ENCODE data around the gene PRKACB. TPM values are rescaled to one million over a fixed set of nuclear protein-coding genes. Genes with fewer than 3 reads are reported as not detected.

The PRKACB gene
- total RNA-seq, 1 donor from 2014 or later: 34.4 TPM

DNA sequence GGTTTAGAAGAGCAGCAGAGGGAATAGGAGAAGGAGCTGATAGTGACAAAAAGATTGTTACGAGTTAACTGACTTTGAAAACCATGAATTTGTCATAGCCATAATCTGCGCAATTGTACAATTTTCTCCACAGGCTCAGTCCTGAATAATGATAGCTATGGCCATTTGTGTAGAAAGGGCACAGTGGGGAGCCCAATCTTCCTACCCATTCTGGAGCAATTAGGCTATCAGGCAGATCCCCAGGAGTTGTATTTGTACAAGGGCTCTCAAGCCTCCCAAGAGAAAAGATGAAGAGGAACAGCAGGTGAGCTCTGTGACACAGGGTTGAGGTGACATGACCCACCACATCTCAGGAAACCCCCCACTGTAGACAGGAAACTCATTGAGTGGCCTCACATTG, 115.3 kb downstream of the PRKACB start:
- Mint-ChIP-seq H3K4me3 (no peak overlapping the region), H3K27me3 (ENCODE audit: low read depth) (no peaks in the 10 kb centered on the region), H3K4me1 (peaks cover 6% of the 10 kb centered on the region), H3K27ac (ENCODE audit: unreplicated experiment) (no peak overlapping the region), H3K36me3 (ENCODE audit: low read depth) (no peaks in the 10 kb centered on the region), H3K9me3 (peaks cover 2% of the 10 kb centered on the region)
- TF ChIP-seq, protein P1, sequence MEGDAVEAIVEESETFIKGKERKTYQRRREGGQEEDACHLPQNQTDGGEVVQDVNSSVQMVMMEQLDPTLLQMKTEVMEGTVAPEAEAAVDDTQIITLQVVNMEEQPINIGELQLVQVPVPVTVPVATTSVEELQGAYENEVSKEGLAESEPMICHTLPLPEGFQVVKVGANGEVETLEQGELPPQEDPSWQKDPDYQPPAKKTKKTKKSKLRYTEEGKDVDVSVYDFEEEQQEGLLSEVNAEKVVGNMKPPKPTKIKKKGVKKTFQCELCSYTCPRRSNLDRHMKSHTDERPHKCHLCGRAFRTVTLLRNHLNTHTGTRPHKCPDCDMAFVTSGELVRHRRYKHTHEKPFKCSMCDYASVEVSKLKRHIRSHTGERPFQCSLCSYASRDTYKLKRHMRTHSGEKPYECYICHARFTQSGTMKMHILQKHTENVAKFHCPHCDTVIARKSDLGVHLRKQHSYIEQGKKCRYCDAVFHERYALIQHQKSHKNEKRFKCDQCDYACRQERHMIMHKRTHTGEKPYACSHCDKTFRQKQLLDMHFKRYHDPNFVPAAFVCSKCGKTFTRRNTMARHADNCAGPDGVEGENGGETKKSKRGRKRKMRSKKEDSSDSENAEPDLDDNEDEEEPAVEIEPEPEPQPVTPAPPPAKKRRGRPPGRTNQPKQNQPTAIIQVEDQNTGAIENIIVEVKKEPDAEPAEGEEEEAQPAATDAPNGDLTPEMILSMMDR (conservative IDR thresholded peaks at IDR 0.05): no peak
- DNase-seq (ENCODE audit: low read depth, low spot score): no peak

DNA sequence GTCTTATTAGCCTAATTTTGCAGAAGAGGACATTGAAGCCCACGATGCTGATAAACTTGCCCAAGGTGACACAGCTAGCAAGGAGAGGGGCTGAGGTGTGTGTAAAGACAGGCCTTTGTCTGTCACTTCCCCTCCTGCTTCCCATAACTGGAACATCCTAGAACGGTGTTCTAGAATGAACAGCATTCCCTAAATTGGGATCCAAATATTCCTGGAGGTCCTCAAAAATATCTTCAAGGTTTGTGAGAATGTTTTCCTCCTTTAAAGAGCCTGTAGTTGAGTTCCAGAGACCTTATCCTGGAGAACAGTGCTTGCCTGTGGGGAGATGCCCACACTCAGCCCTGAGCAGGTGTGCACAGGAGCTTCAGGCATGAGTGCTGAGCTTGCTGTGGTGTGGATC, 115.9 kb downstream of the PRKACB start:
- DNase-seq (ENCODE audit: low read depth, low spot score): no peak
- TF ChIP-seq, protein P1 (conservative IDR thresholded peaks at IDR 0.05): no peak
- Mint-ChIP-seq H3K27me3 (ENCODE audit: low read depth) (no peaks in the 10 kb centered on the region), H3K4me1 (no peaks in the 10 kb centered on the region), H3K4me3 (no peak overlapping the region), H3K9me3 (peaks cover 2% of the 10 kb centered on the region), H3K36me3 (ENCODE audit: low read depth) (no peaks in the 10 kb centered on the region), H3K27ac (ENCODE audit: unreplicated experiment) (no peak overlapping the region)

DNA sequence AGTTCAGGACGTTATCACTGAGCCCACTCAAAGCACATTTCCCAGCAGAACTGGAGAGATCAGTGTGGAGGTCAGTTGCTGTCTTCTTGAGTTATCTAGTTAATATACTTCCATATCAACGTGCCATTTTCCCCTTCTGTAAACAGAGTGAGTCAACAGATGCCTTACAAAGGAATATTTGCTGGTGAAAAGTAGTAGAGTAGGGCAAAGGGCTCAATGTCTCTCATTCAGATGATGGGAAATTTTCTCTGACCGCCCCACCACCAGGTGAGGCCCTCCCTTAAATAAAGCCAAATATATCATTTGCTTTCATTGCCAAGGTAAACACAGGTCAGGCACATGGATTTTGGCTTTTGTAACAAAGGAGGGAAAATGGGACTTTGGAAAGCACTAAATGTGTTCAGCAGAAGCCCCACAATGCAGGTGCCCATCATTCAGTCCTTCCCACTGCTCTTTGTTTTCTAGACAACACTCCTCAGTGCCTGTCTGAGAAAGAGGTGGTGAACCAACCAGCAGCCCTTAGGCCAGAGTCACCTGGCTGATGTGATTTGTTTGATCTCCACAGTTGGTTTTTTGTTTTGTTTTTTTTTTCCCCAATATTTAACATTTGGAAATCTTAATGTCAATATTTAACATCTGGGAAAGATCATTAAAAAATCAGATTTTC, 116.9 kb downstream of the PRKACB start:
- no peaks in the 10 kb centered on the region for H3K4me1 Mint-ChIP-seq
- no peaks in the 10 kb centered on the region for H3K27me3 Mint-ChIP-seq (ENCODE audit: low read depth)

DNA sequence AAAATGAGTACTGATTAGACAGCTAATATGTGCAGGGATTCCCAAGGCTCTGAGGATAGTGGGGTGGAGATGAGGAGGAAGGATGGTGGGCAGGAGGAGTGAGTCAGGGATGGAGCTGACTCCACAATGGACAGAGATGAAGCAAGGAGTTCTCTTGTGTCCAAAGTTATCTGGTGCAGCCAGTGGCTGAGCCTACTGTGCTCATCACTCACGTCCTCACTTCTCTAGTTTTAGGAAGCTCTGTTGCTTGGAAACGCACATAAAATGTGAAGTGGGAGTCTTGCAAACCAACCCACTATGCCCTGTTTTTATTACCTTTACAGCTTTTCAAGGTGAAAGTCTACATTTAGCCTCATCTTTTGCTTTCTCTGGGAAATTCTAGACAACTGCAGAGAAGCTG, 120.9 kb downstream of the PRKACB start:
- Mint-ChIP-seq H3K4me1 (peaks cover 3% of the 10 kb centered on the region), H3K27me3 (ENCODE audit: low read depth) (no peaks in the 10 kb centered on the region), H3K27ac (ENCODE audit: unreplicated experiment) (no peak overlapping the region), H3K4me3 (no peak overlapping the region), H3K36me3 (ENCODE audit: low read depth) (no peaks in the 10 kb centered on the region), H3K9me3 (peaks cover 3% of the 10 kb centered on the region)
- TF ChIP-seq, protein P1 (conservative IDR thresholded peaks at IDR 0.05): no peak
- no peak for DNase-seq (ENCODE audit: low read depth, low spot score)

More for the DNA sequence above, 116.9 kb downstream of the PRKACB start:
- Mint-ChIP-seq H3K36me3 (ENCODE audit: low read depth) (no peaks in the 10 kb centered on the region), H3K9me3 (peaks cover 2% of the 10 kb centered on the region), H3K4me3 (no peak overlapping the region), H3K27ac (ENCODE audit: unreplicated experiment) (no peak overlapping the region)
- TF ChIP-seq, protein P1 (conservative IDR thresholded peaks at IDR 0.05): no peak
- DNase-seq (ENCODE audit: low read depth, low spot score): no peak

DNA sequence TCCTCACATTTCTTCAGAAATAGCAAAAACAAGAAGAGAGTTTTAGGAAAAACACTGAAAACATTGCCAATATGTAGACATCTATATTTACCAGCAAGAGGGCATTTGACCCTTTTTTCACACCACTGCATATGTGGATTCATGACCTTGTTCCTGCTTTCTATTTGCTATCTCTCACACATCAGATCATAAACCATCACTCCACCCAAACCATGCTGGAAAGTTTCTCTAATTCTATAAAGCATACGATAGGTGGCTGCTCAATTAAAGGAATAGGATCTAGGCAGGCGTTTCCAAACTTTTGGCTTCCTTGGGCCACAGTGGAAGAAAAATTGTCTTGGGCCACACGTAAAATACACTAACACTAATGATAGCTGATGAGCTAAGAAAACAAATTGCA, 121.8 kb downstream of the PRKACB start:
- Mint-ChIP-seq H3K36me3 (ENCODE audit: low read depth) (no peaks in the 10 kb centered on the region), H3K27me3 (ENCODE audit: low read depth) (no peaks in the 10 kb centered on the region), H3K27ac (ENCODE audit: unreplicated experiment) (no peak overlapping the region), H3K4me1 (peaks cover 4% of the 10 kb centered on the region), H3K9me3 (peaks cover 3% of the 10 kb centered on the region), H3K4me3 (no peak overlapping the region)
- no peak for DNase-seq (ENCODE audit: low read depth, low spot score)
- TF ChIP-seq, protein P1 (conservative IDR thresholded peaks at IDR 0.05): no peak

Measured in neural crest cell (in vitro differentiated cells).